CD8-positive, alpha-beta memory T cell (primary cell): ENCODE data around the gene MCC. TPM values are rescaled to one million over a fixed set of nuclear protein-coding genes. Genes with fewer than 3 reads are reported as not detected.
A peak's percentile ranks its signal among the peaks of the same experiment; 100 is the strongest.

Experiments
- CTCF ChIA-PET: fragments of 350-600 bp; sonication (Branson Sonifier 250); formaldehyde crosslinking; loops from one replicate; lab custom pipeline; 2021; ENCODE audit warnings: antibody characterized with exemption; lab: Charles Lee
- POLR2A ChIA-PET: fragments of 350-600 bp; sonication (Branson Sonifier 250); formaldehyde crosslinking; loops from one replicate; lab custom pipeline; 2021; ENCODE audit warnings: antibody characterized with exemption; lab: Charles Lee
- DNase-seq, 5 donors: peaks; one replicate each; pipeline versions ENCODE4 v3.0.0 to v3.0.0-alpha.2; 2020 to 2022; ENCODE audit warnings: mixed read lengths in 1 of 5
- H3K27ac ChIP-seq: one replicate; pipeline ENCODE4 v1.7.0; 2013; ENCODE audit warnings: low read depth, mild to moderate bottlenecking, low read length, moderate library complexity
- H3K27me3 ChIP-seq: 2 replicates; pipeline ENCODE4 v1.7.0; 2013; ENCODE audit warnings: low read length, mild to moderate bottlenecking; ENCODE audit not compliant: insufficient read depth, poor library complexity, severe bottlenecking
- H3K36me3 ChIP-seq: 2 replicates; pipeline ENCODE4 v1.7.0; 2013; ENCODE audit warnings: mild to moderate bottlenecking, low read length, moderate library complexity; ENCODE audit not compliant: insufficient read depth
- H3K4me1 ChIP-seq: 2 replicates; pipeline ENCODE4 v1.7.0; 2013; ENCODE audit warnings: mild to moderate bottlenecking, low read length, moderate library complexity; ENCODE audit not compliant: insufficient read depth
- H3K4me3 ChIP-seq: 2 replicates; pipeline ENCODE4 v1.7.0; 2013; ENCODE audit warnings: mild to moderate bottlenecking, low read length
- H3K9me3 ChIP-seq: 2 replicates; pipeline ENCODE4 v1.7.0; 2013; ENCODE audit warnings: mild to moderate bottlenecking, low read length
- H3K27ac Mint-ChIP-seq, 8 donors: one replicate each; pipeline ENCODE4 v1.8.0; 2020 to 2021; ENCODE audit warnings: mixed read lengths in 8 of 8, mild to moderate bottlenecking in 6 of 8, inconsistent platforms in 3 of 8, moderate library complexity in 3 of 8
- H3K27me3 Mint-ChIP-seq, 2 donors: one replicate each; pipeline ENCODE4 v1.8.0; 2020 to 2021; ENCODE audit warnings: mixed read lengths in 2 of 2, mild to moderate bottlenecking in 1 of 2, moderate library complexity in 1 of 2
- H3K36me3 Mint-ChIP-seq, 3 donors: one replicate each; pipeline ENCODE4 v1.8.0; 2020 to 2021; ENCODE audit warnings: mixed read lengths in 3 of 3, inconsistent platforms in 1 of 3, mild to moderate bottlenecking in 1 of 3
- H3K4me1 Mint-ChIP-seq, 3 donors: one replicate each; pipeline ENCODE4 v1.8.0; 2020 to 2021; ENCODE audit warnings: mixed read lengths in 3 of 3, inconsistent platforms in 1 of 3, mild to moderate bottlenecking in 1 of 3
- H3K4me3 Mint-ChIP-seq, 7 donors: one replicate each; pipeline ENCODE4 v1.8.0; 2020 to 2021; ENCODE audit warnings: mixed read lengths in 7 of 7, mild to moderate bottlenecking in 6 of 7, moderate library complexity in 4 of 7, inconsistent platforms in 2 of 7
- H3K9me3 Mint-ChIP-seq, 5 donors: one replicate each; pipeline ENCODE4 v1.8.0; 2020 to 2022; ENCODE audit warnings: mixed read lengths in 5 of 5, mild to moderate bottlenecking in 3 of 5, moderate library complexity in 2 of 5, inconsistent platforms in 1 of 5
- polyA plus RNA-seq: library from polyadenylated mRNA; unstranded; fragments of 300-500 nt; fragmentation: Illumina TruSeq; gene quantifications from one replicate; pipeline ENCODE4 v1.2.3, GENCODE V29; 2021
- total RNA-seq, 2 experiments: library from RNA; stranded (reverse); gene quantifications; one replicate each; pipeline ENCODE4 v1.2.3, GENCODE V29; 2021

MCC gene
- total and polyA plus RNA-seq, 3 experiments from 2014 or later = 4.2 to 5.4 (median 4.9) TPM

- DNase-seq = no peak
- peaks cover 51 to 79% (median 76%) of the 10 kb centered on the region in 3 donors for H3K4me1 Mint-ChIP-seq
- H3K27ac ChIP-seq = no peak overlapping the region
- CTCF ChIA-PET = no interaction called here
- no peaks in the 10 kb centered on the region for H3K27me3 ChIP-seq
- no peaks in the 10 kb centered on the region for H3K9me3 ChIP-seq
- no peaks in the 10 kb centered on the region for H3K36me3 ChIP-seq
- peaks cover 25% of the 10 kb centered on the region for H3K4me1 ChIP-seq
- no peaks in the 10 kb centered on the region for H3K9me3 Mint-ChIP-seq
- POLR2A ChIA-PET = no interaction called here
- H3K36me3 Mint-ChIP-seq = peaks cover 11 to 38% (median 13%) of the 10 kb centered on the region in 3 donors
- no peak overlapping the region for H3K4me3 ChIP-seq
- H3K27me3 Mint-ChIP-seq = no peaks in the 10 kb centered on the region
- H3K27ac Mint-ChIP-seq = no peak overlapping the region
- H3K4me3 Mint-ChIP-seq = no peak overlapping the region
Measured at GRCh38 chr5:113520429-113520828, 32.2 kb upstream of the MCC start.

- Histone ChIP-seq H3K4me1 (peaks cover 19% of the 10 kb centered on the region), H3K9me3 (no peaks in the 10 kb centered on the region), H3K4me3 (no peak overlapping the region), H3K27me3 (no peaks in the 10 kb centered on the region), H3K36me3 (no peaks in the 10 kb centered on the region), H3K27ac (no peak overlapping the region)
- H3K9me3 Mint-ChIP-seq = no peaks in the 10 kb centered on the region
- peaks cover 10 to 38% (median 11%) of the 10 kb centered on the region in 3 donors for H3K36me3 Mint-ChIP-seq
- no peak overlapping the region for H3K4me3 Mint-ChIP-seq
- POLR2A ChIA-PET = no interaction called here
- peaks cover 51 to 79% (median 76%) of the 10 kb centered on the region in 3 donors for H3K4me1 Mint-ChIP-seq
- peak overlapping the region in 2 of 8 donors; percentile 14 to 73 for H3K27ac Mint-ChIP-seq
- no peaks in the 10 kb centered on the region for H3K27me3 Mint-ChIP-seq
- no peak for DNase-seq
- CTCF ChIA-PET = no interaction called here
Measured at GRCh38 chr5:113519412-113519811, 31.2 kb upstream of the MCC start.

- H3K36me3 Mint-ChIP-seq = peaks cover 10 to 40% (median 11%) of the 10 kb centered on the region in 3 donors
- Histone ChIP-seq H3K27me3 (no peaks in the 10 kb centered on the region), H3K27ac (no peak overlapping the region), H3K4me3 (no peak overlapping the region), H3K4me1 (peaks cover 17% of the 10 kb centered on the region), H3K9me3 (no peaks in the 10 kb centered on the region), H3K36me3 (no peaks in the 10 kb centered on the region)
- no peaks in the 10 kb centered on the region for H3K9me3 Mint-ChIP-seq
- POLR2A ChIA-PET = no interaction called here
- CTCF ChIA-PET = no interaction called here
- DNase-seq = no peak
- H3K27ac Mint-ChIP-seq = peak overlapping the region in 1 of 8 donors; percentile 29
- no peaks in the 10 kb centered on the region for H3K27me3 Mint-ChIP-seq
- H3K4me1 Mint-ChIP-seq = peaks cover 51 to 79% (median 74%) of the 10 kb centered on the region in 3 donors
- H3K4me3 Mint-ChIP-seq = peak overlapping the region in 1 of 7 donors; percentile 27
Measured at GRCh38 chr5:113518884-113519283, 30.6 kb upstream of the MCC start.

GRCh38 chr5:113514289-113514635 is 26.0 kb upstream of the MCC start:
- Mint-ChIP-seq H3K36me3 (peaks cover 0 to 27% (median 0%) of the 10 kb centered on the region in 3 donors), H3K9me3 (no peaks in the 10 kb centered on the region), H3K4me1 (peaks cover 34 to 49% (median 49%) of the 10 kb centered on the region in 3 donors), H3K27ac (peak overlapping the region; percentile 83 to 99 (median 98)), H3K27me3 (peaks cover 0 to 13% of the 10 kb centered on the region in 2 donors), H3K4me3 (peak overlapping the region; percentile 91 to 97 (median 93))
- Histone ChIP-seq H3K4me3 (peak overlapping the region; percentile 57), H3K4me1 (peaks cover 14% of the 10 kb centered on the region), H3K27ac (peak overlapping the region; percentile 93), H3K9me3 (no peaks in the 10 kb centered on the region), H3K36me3 (no peaks in the 10 kb centered on the region), H3K27me3 (no peaks in the 10 kb centered on the region)
- ChIA-PET CTCF (interaction anchor here (0.8 to 1.2 kb wide), 3 partner anchors 10 to 518 kb away, joined by 3 read pairs; no protein-coding TSS in a partner anchor), POLR2A (interaction anchor here (1.2 to 1.7 kb wide), 6 partner anchors 9 to 593 kb away, joined by 3 to 7 read pairs (median 5); partner anchors contain the start of genes DCP2, MCC and REEP5)
- DNase-seq = no peak

GRCh38 chr5:113513384-113514288 is 25.4 kb upstream of the MCC start, which contains the start of gene YTHDC2:
Gene YTHDC2 (plus strand): TSS chr5:113513694. CDS start chr5:113513896, 202 bp downstream.
- peak within 1 kb of the TSS; percentile 93 for H3K27ac ChIP-seq
- peaks cover 0 to 23% (median 0%) of the 10 kb centered on the region in 3 donors for H3K36me3 Mint-ChIP-seq
- H3K4me1 ChIP-seq = peaks cover 14% of the 10 kb centered on the region
- H3K9me3 ChIP-seq = no peaks in the 10 kb centered on the region
- peak within 1 kb of the TSS; percentile 83 to 99 (median 98) for H3K27ac Mint-ChIP-seq
- DNase-seq = peak; percentile 79 to 91 (median 87)
- H3K27me3 ChIP-seq = no peaks in the 10 kb centered on the region
- H3K4me1 Mint-ChIP-seq = peaks cover 32 to 47% (median 43%) of the 10 kb centered on the region in 3 donors
- H3K4me3 ChIP-seq = peak within 1 kb of the TSS; percentile 57
- H3K27me3 Mint-ChIP-seq = peaks cover 3 to 17% of the 10 kb centered on the region in 2 donors
- ChIA-PET POLR2A (interaction anchor here (0.5 to 1.7 kb wide), 9 partner anchors 9 to 592 kb away, joined by 3 to 7 read pairs (median 4); partner anchors contain the start of genes DCP2, MCC and REEP5), CTCF (interaction anchor here (0.7 to 1.2 kb wide), 6 partner anchors 10 to 518 kb away, joined by 3 to 4 read pairs (median 3); no protein-coding TSS in a partner anchor)
- peak within 1 kb of the TSS; percentile 91 to 97 (median 93) for H3K4me3 Mint-ChIP-seq
- H3K9me3 Mint-ChIP-seq = no peaks in the 10 kb centered on the region
- no peaks in the 10 kb centered on the region for H3K36me3 ChIP-seq

GRCh38 chr5:113512341-113512740 is 24.1 kb upstream of the MCC start:
- peak overlapping the region in 3 of 8 donors; percentile 57 to 99 (median 98) for H3K27ac Mint-ChIP-seq
- ChIA-PET CTCF (interaction anchor here (1.0 to 1.2 kb wide), 2 partner anchors 177 to 536 kb away, joined by 3 read pairs; partner anchors contain the start of gene DCP2), POLR2A (no interaction called here)
- Histone ChIP-seq H3K9me3 (no peaks in the 10 kb centered on the region), H3K4me1 (peaks cover 14% of the 10 kb centered on the region), H3K36me3 (no peaks in the 10 kb centered on the region), H3K27ac (no peak overlapping the region), H3K27me3 (no peaks in the 10 kb centered on the region), H3K4me3 (no peak overlapping the region)
- peaks cover 5 to 30% of the 10 kb centered on the region in 2 donors for H3K27me3 Mint-ChIP-seq
- H3K36me3 Mint-ChIP-seq = peaks cover 0 to 15% (median 0%) of the 10 kb centered on the region in 3 donors
- no peak for DNase-seq
- H3K4me1 Mint-ChIP-seq = peaks cover 30 to 41% (median 41%) of the 10 kb centered on the region in 3 donors
- peak overlapping the region in 6 of 7 donors; percentile 22 to 97 (median 64) for H3K4me3 Mint-ChIP-seq
- no peaks in the 10 kb centered on the region for H3K9me3 Mint-ChIP-seq

- Mint-ChIP-seq H3K27me3 (peaks cover 5 to 43% of the 10 kb centered on the region in 2 donors), H3K27ac (peak overlapping the region in 1 of 8 donors; percentile 46), H3K4me1 (peaks cover 21 to 29% (median 27%) of the 10 kb centered on the region in 3 donors), H3K4me3 (peak overlapping the region in 1 of 7 donors; percentile 15), H3K9me3 (no peaks in the 10 kb centered on the region), H3K36me3 (peaks cover 0 to 8% (median 0%) of the 10 kb centered on the region in 3 donors)
- Histone ChIP-seq H3K27ac (no peak overlapping the region), H3K4me1 (peaks cover 14% of the 10 kb centered on the region), H3K4me3 (no peak overlapping the region), H3K27me3 (no peaks in the 10 kb centered on the region), H3K9me3 (no peaks in the 10 kb centered on the region), H3K36me3 (no peaks in the 10 kb centered on the region)
- ChIA-PET CTCF (interaction anchor here (1.0 to 1.5 kb wide), 2 partner anchors 15 to 515 kb away, joined by 3 to 10 read pairs; no protein-coding TSS in a partner anchor), POLR2A (no interaction called here)
- no peak for DNase-seq
Measured at GRCh38 chr5:113510836-113511451, 22.7 kb upstream of the MCC start.
